GM19025 (cell line): ENCODE results near the gene AUTS2.
A peak's percentile ranks its signal among the peaks of the same experiment; 100 is the strongest.

ENCODE experiments used
- ATAC-seq: cut with Tn5 transposase; IDR thresholded peaks from one replicate; pipeline ENCODE4 v1.9.1; 2021; ENCODE audit warnings: mild to moderate bottlenecking, low read depth, moderate library complexity; ENCODE audit not compliant: unreplicated experiment

Gene AUTS2

GRCh38 chr7:70699271-70699670 is 1101.0 kb downstream of the AUTS2 start:
- ATAC-seq = no peak

- no peak for ATAC-seq
Observed at GRCh38 chr7:70700055-70700940, 1102.0 kb downstream of the AUTS2 start.

GRCh38 chr7:70700941-70701425 is 1102.7 kb downstream of the AUTS2 start:
- ATAC-seq = no peak

- ATAC-seq = no peak
Observed at GRCh38 chr7:70701477-70701876, 1103.2 kb downstream of the AUTS2 start.

- ATAC-seq = no peak
Observed at GRCh38 chr7:70701991-70702390, 1103.7 kb downstream of the AUTS2 start.

GRCh38 chr7:70703785-70704184 is 1105.5 kb downstream of the AUTS2 start:
- no peak for ATAC-seq

- ATAC-seq = no peak
Observed at GRCh38 chr7:70704831-70705346, 1106.6 kb downstream of the AUTS2 start.

GRCh38 chr7:70706204-70706603 is 1107.9 kb downstream of the AUTS2 start:
- no peak for ATAC-seq

- ATAC-seq = no peak
Observed at GRCh38 chr7:70706698-70707097, 1108.4 kb downstream of the AUTS2 start.

- no peak for ATAC-seq
Observed at GRCh38 chr7:70707823-70708243, 1109.6 kb downstream of the AUTS2 start.

- ATAC-seq = peak; percentile 77
Observed at GRCh38 chr7:70710011-70710480, 1111.8 kb downstream of the AUTS2 start.

- no peak for ATAC-seq
Observed at GRCh38 chr7:70710651-70711050, 1112.4 kb downstream of the AUTS2 start.

- ATAC-seq = no peak
Observed at GRCh38 chr7:70711452-70711851, 1113.2 kb downstream of the AUTS2 start.

GRCh38 chr7:70712942-70713341 is 1114.7 kb downstream of the AUTS2 start:
- no peak for ATAC-seq

GRCh38 chr7:70714506-70715038 is 1116.3 kb downstream of the AUTS2 start:
- no peak for ATAC-seq

GRCh38 chr7:70717553-70718329 is 1119.5 kb downstream of the AUTS2 start:
- no peak for ATAC-seq

GRCh38 chr7:70719125-70719524 is 1120.8 kb downstream of the AUTS2 start:
- ATAC-seq = no peak

- ATAC-seq = no peak
Observed at GRCh38 chr7:70720191-70720873, 1122.1 kb downstream of the AUTS2 start.

- ATAC-seq = no peak
Observed at GRCh38 chr7:70721500-70721899, 1123.2 kb downstream of the AUTS2 start.

GRCh38 chr7:70723339-70723738 is 1125.1 kb downstream of the AUTS2 start:
- no peak for ATAC-seq
